ENCODE measurements around the gene BLACAT1.

DNA sequence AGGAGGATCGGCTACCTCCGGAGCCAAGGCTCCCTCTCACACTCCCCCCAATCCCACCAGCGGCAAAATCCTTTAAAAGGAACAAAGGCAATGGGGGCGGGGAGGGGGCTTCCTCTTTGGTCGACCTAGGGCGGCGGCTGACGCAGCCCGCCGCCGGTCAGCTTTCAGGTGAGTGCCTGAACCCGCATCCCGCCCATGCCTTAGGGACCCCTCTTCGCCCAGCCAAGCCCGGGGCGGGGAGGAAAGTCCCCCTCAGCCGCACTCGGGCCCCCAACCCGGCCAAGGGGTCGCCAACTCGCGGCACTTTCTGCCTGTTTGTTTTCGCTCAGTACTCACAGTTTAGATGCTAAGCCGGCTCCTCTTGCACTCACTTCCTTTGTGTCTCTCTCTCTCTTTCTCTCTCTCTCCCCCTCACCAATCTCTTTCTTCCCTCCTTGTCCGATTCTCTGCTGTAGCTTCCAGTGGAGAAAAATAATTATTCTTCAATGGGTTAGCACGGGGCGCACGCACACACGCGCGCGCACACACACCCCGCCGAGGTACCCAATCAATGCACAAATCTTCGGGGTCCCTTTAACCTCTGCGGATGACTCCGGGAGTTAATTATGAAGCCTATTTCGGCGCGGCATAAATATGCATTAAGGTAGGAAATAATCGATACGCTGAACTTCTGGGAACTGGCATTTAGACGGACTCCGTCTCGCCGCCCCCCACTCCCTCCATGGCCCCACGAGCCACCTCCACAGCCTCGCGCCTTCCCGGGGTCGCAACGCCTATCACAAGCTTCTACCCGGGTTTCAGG lies at the start of gene BLACAT1:
- TF ChIP-seq, protein P1, sequence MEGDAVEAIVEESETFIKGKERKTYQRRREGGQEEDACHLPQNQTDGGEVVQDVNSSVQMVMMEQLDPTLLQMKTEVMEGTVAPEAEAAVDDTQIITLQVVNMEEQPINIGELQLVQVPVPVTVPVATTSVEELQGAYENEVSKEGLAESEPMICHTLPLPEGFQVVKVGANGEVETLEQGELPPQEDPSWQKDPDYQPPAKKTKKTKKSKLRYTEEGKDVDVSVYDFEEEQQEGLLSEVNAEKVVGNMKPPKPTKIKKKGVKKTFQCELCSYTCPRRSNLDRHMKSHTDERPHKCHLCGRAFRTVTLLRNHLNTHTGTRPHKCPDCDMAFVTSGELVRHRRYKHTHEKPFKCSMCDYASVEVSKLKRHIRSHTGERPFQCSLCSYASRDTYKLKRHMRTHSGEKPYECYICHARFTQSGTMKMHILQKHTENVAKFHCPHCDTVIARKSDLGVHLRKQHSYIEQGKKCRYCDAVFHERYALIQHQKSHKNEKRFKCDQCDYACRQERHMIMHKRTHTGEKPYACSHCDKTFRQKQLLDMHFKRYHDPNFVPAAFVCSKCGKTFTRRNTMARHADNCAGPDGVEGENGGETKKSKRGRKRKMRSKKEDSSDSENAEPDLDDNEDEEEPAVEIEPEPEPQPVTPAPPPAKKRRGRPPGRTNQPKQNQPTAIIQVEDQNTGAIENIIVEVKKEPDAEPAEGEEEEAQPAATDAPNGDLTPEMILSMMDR (conservative IDR thresholded peaks at IDR 0.05): no peak
- TF ChIP-seq EZH2 (IDR thresholded peaks at IDR 0.05; ENCODE audit: low read depth): no peak
